22Rv1 (cell line): ENCODE data around the gene AGBL1.

ENCODE experiments used
- ZFX ChIP-seq: fragments of 450-650 bp; IDR thresholded peaks from 2 replicates; pipeline ENCODE4 v1.6.1; 2017; ENCODE audit warnings: antibody characterized with exemption, borderline replicate concordance
- TF ChIP-seq, protein P1 (sequence below): fragments of 450-650 bp; IDR thresholded peaks from 2 replicates; pipeline ENCODE4 v1.5.1; 2017; ENCODE audit warnings: mild to moderate bottlenecking

DNA sequence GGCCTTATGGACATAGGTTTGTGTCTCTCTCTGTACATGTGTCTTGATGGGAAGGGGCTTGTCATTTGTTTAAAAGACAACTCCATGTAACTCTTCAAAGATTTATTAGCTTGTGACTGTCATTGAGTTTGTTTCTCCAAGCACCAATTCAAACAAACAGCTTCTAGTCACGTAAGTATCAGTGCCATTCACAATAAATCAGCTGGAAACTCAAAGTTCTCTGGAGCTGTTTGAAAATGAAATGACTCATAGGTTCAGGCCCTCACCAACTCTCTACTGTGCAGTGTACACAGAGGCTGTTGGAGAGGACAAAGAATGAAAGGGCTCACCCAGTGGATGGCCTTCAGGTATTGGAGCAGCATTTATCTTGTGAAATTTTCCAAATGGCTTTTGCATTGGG, 476.3 kb downstream of the AGBL1 start:
- TF ChIP-seq, protein P1, sequence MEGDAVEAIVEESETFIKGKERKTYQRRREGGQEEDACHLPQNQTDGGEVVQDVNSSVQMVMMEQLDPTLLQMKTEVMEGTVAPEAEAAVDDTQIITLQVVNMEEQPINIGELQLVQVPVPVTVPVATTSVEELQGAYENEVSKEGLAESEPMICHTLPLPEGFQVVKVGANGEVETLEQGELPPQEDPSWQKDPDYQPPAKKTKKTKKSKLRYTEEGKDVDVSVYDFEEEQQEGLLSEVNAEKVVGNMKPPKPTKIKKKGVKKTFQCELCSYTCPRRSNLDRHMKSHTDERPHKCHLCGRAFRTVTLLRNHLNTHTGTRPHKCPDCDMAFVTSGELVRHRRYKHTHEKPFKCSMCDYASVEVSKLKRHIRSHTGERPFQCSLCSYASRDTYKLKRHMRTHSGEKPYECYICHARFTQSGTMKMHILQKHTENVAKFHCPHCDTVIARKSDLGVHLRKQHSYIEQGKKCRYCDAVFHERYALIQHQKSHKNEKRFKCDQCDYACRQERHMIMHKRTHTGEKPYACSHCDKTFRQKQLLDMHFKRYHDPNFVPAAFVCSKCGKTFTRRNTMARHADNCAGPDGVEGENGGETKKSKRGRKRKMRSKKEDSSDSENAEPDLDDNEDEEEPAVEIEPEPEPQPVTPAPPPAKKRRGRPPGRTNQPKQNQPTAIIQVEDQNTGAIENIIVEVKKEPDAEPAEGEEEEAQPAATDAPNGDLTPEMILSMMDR: no peak
- TF ChIP-seq ZFX: no peak
